Ishikawa (cell line): ENCODE data around the gene C6orf89.

Source experiments
- CREB1 ChIP-seq: IDR thresholded peaks from 2 replicates; pipeline ENCODE4 v1.6.1; 2012; ENCODE audit warnings: low read depth
- EGR1 ChIP-seq: IDR thresholded peaks from 2 replicates; pipeline ENCODE4 v1.6.1; 2012
- EP300 ChIP-seq: IDR thresholded peaks from 2 replicates; pipeline ENCODE4 v1.6.1; 2012; ENCODE audit warnings: borderline replicate concordance
- FOXM1 ChIP-seq: IDR thresholded peaks from 2 replicates; pipeline ENCODE4 v1.6.1; 2012; ENCODE audit warnings: low read depth, borderline replicate concordance
- NFIC ChIP-seq: IDR thresholded peaks from 2 replicates; pipeline ENCODE4 v1.6.1; 2012
- RAD21 ChIP-seq: IDR thresholded peaks from 2 replicates; pipeline ENCODE4 v1.6.1; 2012; ENCODE audit warnings: low read depth
- TAF1 ChIP-seq: IDR thresholded peaks from 2 replicates; pipeline ENCODE4 v1.6.1; 2012; ENCODE audit warnings: low read depth, mild to moderate bottlenecking
- TF ChIP-seq, protein P1 (sequence below): IDR thresholded peaks from 2 replicates; pipeline ENCODE4 v1.6.1; 2012; ENCODE audit warnings: low read depth, mild to moderate bottlenecking
- TF ChIP-seq, protein P2 (sequence below): IDR thresholded peaks from 2 replicates; pipeline ENCODE4 v1.6.1; 2012

DNA sequence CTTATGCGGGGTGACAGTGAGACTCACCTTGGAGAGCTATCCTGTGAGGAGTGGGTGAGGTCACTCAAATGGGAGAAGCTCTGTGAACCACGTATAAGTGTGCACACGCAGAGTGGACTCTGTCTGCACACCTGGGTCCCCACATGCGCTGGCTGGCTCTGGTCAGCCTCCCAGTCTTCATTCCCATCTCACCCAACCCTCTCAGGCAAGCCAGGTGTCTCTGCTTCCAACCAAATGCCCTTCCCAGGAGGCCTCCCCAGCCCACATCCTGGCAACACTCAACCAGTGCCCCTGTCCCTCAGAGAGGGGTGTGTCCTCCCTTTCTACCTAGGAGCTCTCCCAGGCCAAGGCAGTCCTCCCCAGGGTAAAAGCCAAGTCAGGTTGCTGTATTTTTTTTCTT is 60.8 kb downstream of the C6orf89 start:
- no peak for TF ChIP-seq CREB1
- no peak for TF ChIP-seq EGR1
- TF ChIP-seq, protein P1, sequence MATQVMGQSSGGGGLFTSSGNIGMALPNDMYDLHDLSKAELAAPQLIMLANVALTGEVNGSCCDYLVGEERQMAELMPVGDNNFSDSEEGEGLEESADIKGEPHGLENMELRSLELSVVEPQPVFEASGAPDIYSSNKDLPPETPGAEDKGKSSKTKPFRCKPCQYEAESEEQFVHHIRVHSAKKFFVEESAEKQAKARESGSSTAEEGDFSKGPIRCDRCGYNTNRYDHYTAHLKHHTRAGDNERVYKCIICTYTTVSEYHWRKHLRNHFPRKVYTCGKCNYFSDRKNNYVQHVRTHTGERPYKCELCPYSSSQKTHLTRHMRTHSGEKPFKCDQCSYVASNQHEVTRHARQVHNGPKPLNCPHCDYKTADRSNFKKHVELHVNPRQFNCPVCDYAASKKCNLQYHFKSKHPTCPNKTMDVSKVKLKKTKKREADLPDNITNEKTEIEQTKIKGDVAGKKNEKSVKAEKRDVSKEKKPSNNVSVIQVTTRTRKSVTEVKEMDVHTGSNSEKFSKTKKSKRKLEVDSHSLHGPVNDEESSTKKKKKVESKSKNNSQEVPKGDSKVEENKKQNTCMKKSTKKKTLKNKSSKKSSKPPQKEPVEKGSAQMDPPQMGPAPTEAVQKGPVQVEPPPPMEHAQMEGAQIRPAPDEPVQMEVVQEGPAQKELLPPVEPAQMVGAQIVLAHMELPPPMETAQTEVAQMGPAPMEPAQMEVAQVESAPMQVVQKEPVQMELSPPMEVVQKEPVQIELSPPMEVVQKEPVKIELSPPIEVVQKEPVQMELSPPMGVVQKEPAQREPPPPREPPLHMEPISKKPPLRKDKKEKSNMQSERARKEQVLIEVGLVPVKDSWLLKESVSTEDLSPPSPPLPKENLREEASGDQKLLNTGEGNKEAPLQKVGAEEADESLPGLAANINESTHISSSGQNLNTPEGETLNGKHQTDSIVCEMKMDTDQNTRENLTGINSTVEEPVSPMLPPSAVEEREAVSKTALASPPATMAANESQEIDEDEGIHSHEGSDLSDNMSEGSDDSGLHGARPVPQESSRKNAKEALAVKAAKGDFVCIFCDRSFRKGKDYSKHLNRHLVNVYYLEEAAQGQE: no peak
- TF ChIP-seq EP300: no peak
- TF ChIP-seq FOXM1: no peak
- no peak for TF ChIP-seq RAD21
- TF ChIP-seq NFIC: no peak
- TF ChIP-seq, protein P2, sequence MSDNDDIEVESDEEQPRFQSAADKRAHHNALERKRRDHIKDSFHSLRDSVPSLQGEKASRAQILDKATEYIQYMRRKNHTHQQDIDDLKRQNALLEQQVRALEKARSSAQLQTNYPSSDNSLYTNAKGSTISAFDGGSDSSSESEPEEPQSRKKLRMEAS: no peak
- TF ChIP-seq TAF1: no peak
